ENCODE measurements around the gene GUCY2D. TPM values are rescaled to one million over a fixed set of nuclear protein-coding genes. Genes with fewer than 3 reads are reported as not detected.

GUCY2D gene
- total RNA-seq, 3 donors from 2014 or later = 0.26 TPM; not detected in 2

DNA sequence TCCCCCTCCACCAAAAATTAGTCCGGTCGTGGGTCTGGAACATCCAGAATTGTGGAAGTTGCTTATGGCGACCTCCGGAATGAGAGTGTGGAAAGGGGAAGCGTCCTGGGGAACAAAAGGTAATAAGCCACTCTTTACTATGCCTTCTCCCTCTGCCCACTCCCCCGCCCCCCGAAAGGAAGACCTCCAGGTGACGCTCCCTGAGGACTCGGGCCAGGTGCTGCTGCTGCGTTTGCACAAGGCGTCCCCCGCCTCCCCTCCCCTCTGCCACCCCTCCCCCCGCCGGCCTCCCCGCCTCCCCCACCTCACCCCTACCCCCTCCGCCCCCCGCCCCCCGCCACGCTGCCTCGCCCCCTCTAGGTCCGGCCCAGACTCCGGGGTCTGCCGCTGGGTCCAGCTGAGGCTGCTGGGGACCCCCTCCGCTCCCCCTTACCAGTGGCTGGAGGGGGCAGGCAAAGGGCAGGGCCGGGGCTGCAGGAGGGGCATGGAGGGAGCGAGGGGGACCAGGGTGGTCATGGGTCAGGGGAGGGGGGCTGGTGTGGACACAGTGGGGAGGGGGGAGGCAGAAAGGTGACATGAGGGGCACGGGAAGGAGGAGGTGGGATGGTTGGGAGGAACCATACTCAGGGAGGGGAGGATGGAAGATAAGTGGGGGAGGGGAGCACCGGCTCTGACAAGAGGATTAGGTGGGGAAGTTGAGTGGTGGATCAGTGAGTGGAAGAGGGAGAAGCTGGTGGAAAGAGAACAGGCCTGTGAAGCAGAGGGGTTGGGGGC lies 61.5 kb downstream of the GUCY2D start:
- intact Hi-C loops (cut with DNase I, micrococcal nuclease) = no loop called here

GRCh38 chr17:8064561-8065019 lies 62.2 kb downstream of the GUCY2D start:
- Histone ChIP-seq H3K9me3 (no peaks in the 10 kb centered on the region), H3K4me1 (ENCODE audit: low read depth) (peaks cover 24% of the 10 kb centered on the region), H3K36me3 (ENCODE audit: low read depth) (no peaks in the 10 kb centered on the region), H3K4me3 (no peak overlapping the region)
- no peak for ATAC-seq
- DNase-seq = no peak
- intact Hi-C loops (cut with DNase I, micrococcal nuclease) = no loop called here
- TF ChIP-seq CTCF (IDR thresholded peaks at IDR 0.05) = no peak

More for the DNA sequence above, 61.5 kb downstream of the GUCY2D start:
- peaks cover 18% of the 10 kb centered on the region for H3K4me1 ChIP-seq (ENCODE audit: low read depth)
- TF ChIP-seq CTCF (IDR thresholded peaks at IDR 0.05) = no peak
- ATAC-seq = no peak
- no peaks in the 10 kb centered on the region for H3K36me3 ChIP-seq (ENCODE audit: low read depth)
- H3K4me3 ChIP-seq = no peak overlapping the region
- DNase-seq = peak in 1 of 3 donors; percentile 29
- no peaks in the 10 kb centered on the region for H3K9me3 ChIP-seq

DNA sequence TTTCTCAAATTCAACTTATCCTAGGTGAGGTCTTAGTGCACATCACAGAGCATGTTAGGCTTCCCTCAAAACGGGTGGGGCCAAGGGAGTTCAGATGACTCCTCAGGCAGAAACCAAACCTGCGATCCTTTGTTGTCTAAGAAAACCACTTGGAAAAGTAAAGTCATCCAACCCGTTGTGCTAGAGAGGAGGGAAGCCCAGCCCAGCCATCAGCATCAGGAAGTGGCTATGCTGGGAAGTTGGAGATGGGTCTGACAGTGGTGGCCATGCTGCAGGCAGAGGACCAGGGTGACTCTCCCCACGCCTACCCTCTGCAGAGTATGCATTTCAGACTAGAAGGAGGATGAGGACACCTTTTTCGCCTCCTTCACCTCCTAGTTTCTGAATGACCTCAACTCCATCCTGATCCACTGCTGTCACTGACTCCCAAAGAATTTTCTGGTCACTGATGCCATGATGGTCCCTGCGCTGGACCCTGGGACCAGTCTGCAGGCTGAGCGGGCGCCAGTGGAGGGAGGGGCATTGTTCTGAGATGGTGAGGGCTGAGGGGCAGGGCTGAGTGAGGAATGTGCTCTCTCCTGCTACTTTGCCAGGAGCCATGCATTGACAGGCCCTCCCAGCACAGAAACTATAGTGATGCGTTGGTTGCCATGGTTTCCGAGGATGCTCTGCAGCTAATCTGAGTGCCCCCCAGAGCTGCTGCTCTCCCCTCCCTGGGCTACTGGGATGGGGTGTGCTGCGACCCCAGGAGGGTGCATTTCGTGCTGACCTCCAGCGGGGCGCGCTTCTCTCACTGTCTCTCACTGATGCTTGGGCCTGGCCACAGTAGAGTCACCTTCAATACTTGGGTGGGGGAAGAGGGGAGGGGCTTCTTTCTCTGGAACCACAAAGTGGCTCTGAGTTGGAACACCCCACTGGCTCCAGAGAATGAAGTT lies 64.7 kb downstream of the GUCY2D start:
- DNase-seq (no peak), ATAC-seq (no peak)
- peaks cover 31% of the 10 kb centered on the region for H3K4me1 ChIP-seq (ENCODE audit: low read depth)
- H3K36me3 ChIP-seq (ENCODE audit: low read depth) = no peaks in the 10 kb centered on the region
- intact Hi-C loops (cut with DNase I, micrococcal nuclease) = no loop called here
- H3K4me3 ChIP-seq = no peak overlapping the region
- H3K9me3 ChIP-seq = no peaks in the 10 kb centered on the region
- no peak for TF ChIP-seq CTCF (IDR thresholded peaks at IDR 0.05)

- Histone ChIP-seq H3K9me3 (no peaks in the 10 kb centered on the region), H3K4me3 (no peak overlapping the region), H3K4me1 (ENCODE audit: low read depth) (peaks cover 27% of the 10 kb centered on the region), H3K36me3 (ENCODE audit: low read depth) (no peaks in the 10 kb centered on the region)
- DNase-seq (peak in 1 of 3 donors; percentile 42), ATAC-seq (peak; percentile 20)
- no peak for TF ChIP-seq CTCF (IDR thresholded peaks at IDR 0.05)
- intact Hi-C loops (cut with DNase I, micrococcal nuclease) = no loop called here
These were observed 65.4 kb downstream of the GUCY2D start for GRCh38 chr17:8067806-8068205.

DNA sequence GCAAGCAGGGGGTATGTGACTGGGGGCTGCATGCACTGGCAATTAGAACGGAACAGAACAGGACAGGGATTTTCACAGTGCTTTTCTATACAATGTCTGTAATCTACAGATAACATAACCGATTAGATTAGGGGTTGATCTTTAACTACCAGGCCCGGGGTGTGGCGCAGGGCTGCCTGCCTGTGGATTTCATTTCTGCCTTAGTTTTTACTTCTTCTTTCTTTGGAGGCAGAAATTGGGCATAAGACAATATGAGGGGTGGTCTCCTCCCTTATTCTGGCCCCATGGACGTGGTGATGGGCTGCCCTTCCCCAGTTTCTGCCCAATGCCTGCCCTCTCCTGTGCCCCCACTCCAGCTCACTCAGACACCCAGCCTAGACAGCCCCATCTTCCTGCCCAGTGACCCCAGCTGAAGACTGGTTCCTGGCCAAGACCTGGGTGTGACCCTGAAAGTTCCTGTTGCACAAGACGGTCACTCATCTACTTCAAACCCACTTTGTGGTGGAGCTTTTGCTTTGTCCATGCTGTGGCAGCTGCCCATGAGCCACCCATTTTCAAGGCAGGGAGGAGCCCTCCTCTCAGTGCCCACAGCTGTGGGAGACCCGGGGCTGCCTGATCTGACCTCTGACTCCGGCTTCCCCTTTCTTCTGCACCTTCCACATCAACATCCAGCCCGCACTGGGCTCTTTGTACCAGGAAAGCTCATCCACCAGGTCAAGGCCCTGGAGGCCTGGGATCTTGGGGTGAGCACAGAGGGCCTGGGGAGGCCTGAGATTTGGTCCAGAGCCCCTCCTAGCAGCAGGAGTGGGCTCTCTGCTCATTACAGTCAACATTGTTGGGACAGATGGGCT lies 66.5 kb downstream of the GUCY2D start:
- ATAC-seq = peak; percentile 71
- Histone ChIP-seq H3K9me3 (no peaks in the 10 kb centered on the region), H3K36me3 (ENCODE audit: low read depth) (no peaks in the 10 kb centered on the region), H3K4me3 (no peak overlapping the region), H3K4me1 (ENCODE audit: low read depth) (peaks cover 36% of the 10 kb centered on the region)
- DNase-seq = peak; percentile 69 to 86 (median 72)
- intact Hi-C loops (cut with DNase I, micrococcal nuclease) = no loop called here
- TF ChIP-seq CTCF (IDR thresholded peaks at IDR 0.05) = no peak

All from mucosa of descending colon (tissue), 3 donors.